D721Med (cell line): Measurements from ENCODE around the gene PDE3A.

Experiments
- DNase-seq: peaks from one replicate; pipeline ENCODE4 v3.0.0; 2011; ENCODE audit warnings: low spot score; ENCODE audit not compliant: insufficient read length
- FAIRE-seq: peaks from 2 replicates; lab custom pipeline; 2011; peaks lifted over from hg19 to GRCh38; lab: Jason Lieb, UNC
- TF ChIP-seq, protein P1 (sequence below): IDR thresholded peaks from 2 replicates; pipeline ENCODE4 v1.5.1; 2012; ENCODE audit warnings: mild to moderate bottlenecking, control low read depth; ENCODE audit not compliant: insufficient read depth; ENCODE audit errors: missing control alignments

Gene PDE3A

DNA sequence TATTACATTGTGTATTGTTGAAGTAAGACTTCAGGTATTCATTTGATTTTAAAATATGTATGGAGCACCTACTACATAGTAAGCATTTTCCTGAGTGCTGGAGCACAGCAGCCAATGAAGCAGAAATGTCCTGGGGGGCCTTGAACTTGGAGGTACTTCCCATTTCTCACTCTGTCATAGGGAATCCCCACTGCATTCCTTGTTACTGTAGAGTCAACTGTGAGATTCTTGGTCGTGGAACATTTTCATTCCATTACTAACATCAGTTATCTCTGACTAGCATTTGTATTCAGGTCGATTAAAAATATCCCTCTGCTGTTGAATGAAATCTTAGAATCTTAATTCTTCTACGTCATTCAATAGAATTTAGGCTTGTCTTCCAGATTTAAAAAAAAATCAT is 66.7 kb downstream of the PDE3A start:
- FAIRE-seq (no peak), DNase-seq (no peak)
- TF ChIP-seq, protein P1, sequence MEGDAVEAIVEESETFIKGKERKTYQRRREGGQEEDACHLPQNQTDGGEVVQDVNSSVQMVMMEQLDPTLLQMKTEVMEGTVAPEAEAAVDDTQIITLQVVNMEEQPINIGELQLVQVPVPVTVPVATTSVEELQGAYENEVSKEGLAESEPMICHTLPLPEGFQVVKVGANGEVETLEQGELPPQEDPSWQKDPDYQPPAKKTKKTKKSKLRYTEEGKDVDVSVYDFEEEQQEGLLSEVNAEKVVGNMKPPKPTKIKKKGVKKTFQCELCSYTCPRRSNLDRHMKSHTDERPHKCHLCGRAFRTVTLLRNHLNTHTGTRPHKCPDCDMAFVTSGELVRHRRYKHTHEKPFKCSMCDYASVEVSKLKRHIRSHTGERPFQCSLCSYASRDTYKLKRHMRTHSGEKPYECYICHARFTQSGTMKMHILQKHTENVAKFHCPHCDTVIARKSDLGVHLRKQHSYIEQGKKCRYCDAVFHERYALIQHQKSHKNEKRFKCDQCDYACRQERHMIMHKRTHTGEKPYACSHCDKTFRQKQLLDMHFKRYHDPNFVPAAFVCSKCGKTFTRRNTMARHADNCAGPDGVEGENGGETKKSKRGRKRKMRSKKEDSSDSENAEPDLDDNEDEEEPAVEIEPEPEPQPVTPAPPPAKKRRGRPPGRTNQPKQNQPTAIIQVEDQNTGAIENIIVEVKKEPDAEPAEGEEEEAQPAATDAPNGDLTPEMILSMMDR: no peak

- TF ChIP-seq, protein P1: no peak
- DNase-seq: no peak
- no peak for FAIRE-seq
Observed at GRCh38 chr12:20436316-20436715, 68.0 kb downstream of the PDE3A start.

DNA sequence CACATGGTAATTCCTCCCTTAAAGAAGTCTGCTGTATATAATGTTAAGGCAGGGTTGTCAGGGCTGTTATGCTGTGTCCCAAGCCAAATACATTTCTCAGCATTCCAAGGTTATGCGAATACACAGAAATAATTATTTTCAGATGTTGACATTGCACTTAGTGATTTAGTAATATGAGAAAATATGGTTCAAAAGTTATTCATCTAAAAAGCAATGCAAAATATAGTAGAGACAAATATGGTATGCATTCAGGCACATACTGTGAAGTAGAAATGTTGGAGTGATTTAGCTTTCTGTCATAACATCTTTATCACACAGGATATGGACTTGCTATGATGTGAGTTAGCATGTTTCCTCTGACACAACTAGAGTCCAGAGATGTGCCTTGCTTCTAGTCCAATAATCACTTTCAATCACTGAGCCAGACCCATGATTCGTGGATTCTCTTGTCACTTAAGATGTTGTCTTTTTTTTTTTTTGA is 70.0 kb downstream of the PDE3A start:
- FAIRE-seq (no peak), DNase-seq (no peak)
- TF ChIP-seq, protein P1: no peak

DNA sequence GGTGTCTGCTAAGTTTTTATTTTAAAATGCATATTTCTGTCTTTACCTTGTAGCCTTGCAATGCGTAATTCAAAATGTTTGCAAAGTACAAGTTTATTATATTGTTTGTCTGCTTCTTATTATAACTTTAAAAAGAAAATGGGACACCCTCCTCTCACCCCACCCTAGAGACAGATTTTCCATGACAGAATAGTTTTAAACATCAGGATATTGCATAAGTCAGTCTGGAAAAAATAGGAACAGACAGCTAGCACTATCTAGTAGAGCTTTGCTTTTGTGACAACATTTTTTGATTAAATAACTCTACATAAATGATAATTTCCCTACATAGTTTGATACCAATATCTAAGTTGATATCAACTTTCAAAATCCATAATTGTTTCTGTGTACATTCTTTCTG is 71.3 kb downstream of the PDE3A start:
- DNase-seq (no peak), FAIRE-seq (no peak)
- TF ChIP-seq, protein P1: no peak

GRCh38 chr12:20440408-20440807 is 72.1 kb downstream of the PDE3A start:
- FAIRE-seq: no peak
- no peak for DNase-seq
- TF ChIP-seq, protein P1: no peak

DNA sequence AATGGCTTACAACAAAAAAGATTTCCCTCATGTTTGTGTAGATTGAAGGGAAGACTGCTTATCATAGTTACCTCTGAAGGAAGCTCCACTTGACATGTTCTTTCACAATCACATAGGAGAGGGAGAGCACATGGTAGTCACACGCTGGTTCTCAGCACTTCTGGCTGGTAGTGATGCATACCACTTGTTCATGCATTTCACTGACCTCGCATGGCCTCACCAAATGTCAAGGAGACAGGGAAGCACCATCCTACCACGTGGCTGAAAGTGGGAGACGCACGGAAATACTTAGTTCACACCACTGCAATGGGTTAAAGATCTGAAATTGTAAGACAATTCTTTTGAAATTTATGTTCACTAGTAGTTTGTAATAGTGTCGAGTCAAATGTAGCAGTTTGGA is 74.0 kb downstream of the PDE3A start:
- FAIRE-seq (no peak), DNase-seq (no peak)
- TF ChIP-seq, protein P1: no peak

DNA sequence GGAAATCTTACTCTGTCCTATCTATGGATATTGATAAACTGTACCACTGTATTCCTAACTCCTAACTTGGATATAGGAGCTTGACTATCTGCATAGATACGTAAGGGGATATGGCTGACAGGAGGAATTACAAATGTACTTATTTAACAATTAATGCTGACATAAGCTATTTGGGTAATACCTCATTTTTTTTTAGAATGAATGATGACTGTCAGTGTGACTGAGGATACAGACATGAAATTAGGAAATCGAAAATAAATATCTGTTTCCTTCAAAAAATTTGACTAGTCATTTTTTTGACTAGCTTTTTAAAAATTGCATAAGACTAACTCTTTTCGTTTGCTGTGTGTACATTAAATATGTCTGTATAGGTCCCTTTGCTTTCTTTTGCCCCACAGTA is 74.9 kb downstream of the PDE3A start:
- no peak for DNase-seq
- no peak for FAIRE-seq
- TF ChIP-seq, protein P1: no peak
